Amygdala (tissue), 56 donors: Measurements from ENCODE around the gene COX6A1.
A peak's percentile ranks its signal among the peaks of the same experiment; 100 is the strongest.

Source experiments
- DNase-seq, 56 donors: peaks; one replicate each; lab custom pipeline; 2025; lab: John Stamatoyannopoulos, UW

Gene COX6A1

DNA sequence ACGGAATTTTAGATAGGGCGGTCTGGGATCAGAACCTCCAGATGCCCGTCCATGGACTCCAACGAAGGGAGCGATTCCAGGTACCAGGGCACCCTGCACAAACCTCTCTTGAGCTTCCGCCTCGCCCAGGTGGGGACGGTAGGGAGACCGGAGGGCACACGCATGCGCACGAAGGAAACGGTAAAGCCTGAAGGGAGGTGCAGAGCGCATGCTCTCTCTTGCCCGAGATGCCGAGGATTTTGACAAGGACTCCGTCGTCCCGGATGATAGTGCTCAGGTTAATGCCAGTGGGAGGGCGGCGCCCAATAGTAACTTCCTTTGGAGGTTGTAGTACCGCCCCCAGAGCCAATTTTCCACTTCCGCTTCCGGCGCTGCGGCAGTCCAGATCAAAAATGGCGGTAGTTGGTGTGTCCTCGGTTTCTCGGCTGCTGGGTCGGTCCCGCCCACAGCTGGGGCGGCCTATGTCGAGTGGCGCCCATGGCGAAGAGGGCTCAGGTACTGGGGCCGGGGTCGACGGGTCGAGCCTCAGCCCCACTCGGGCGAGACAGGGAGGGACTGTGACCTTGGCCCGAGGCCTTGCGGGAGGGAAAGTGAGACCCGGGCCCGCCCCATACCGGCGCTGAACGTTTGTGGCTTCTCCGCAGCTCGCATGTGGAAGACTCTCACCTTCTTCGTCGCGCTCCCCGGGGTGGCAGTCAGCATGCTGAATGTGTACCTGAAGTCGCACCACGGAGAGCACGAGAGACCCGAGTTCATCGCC, at the start of gene COX6A1:
Gene COX6A1 (plus strand): TSS at position 379 of the 760 bp plus-strand sequence. CDS start 14 bp downstream, at position 393.
- DNase-seq, result peak; percentile 36 to 96 (median 88)

GRCh38 chr12:120388691-120389481, 49.0 kb upstream of the COX6A1 start:
- DNase-seq, result peak in 30 of 56 donors; percentile 14 to 89 (median 36)

GRCh38 chr12:120390540-120391120, 47.3 kb upstream of the COX6A1 start:
- DNase-seq, result no peak

- peak in 2 of 56 donors; percentile 3 to 23 for DNase-seq
Measured at GRCh38 chr12:120394483-120395367, 43.2 kb upstream of the COX6A1 start.

DNA sequence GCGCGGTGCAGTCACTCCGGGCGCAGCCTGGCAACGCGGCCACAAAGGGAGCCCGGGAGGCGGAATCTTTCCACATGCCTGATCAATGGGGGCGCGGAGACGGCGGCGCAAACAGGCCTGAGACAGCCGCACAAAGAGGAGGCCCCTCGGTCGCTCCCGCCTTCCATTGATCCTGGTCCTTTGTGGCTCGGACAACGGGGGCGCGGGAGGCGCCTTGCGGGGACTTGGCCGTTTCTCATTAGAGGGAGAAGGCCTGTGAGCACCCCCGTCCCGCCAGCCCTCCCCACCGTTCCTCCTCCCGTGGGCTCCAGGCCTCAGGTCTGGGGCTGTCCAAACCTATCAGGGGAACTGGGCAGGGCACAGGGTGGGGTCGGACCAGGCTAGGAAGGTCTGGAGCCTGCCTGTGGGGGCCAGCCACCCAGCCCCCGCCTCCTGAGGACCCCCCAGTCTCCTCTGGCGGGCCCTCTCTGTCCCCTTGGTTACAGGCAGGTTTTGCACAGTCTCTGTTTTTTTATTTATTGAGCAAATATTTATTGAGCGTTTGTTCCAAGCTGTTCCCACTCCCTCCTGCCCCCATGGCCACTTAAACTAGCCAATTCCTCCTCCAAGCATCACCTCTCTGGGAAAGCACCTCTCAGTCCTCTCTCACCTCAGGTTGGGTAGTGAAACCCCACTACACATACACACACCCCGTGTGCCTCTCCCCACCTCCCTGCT, 39.9 kb upstream of the COX6A1 start:
- peak in 37 of 56 donors; percentile 3 to 65 (median 27) for DNase-seq

- no peak for DNase-seq
Measured at GRCh38 chr12:120399531-120399930, 38.4 kb upstream of the COX6A1 start.

DNA sequence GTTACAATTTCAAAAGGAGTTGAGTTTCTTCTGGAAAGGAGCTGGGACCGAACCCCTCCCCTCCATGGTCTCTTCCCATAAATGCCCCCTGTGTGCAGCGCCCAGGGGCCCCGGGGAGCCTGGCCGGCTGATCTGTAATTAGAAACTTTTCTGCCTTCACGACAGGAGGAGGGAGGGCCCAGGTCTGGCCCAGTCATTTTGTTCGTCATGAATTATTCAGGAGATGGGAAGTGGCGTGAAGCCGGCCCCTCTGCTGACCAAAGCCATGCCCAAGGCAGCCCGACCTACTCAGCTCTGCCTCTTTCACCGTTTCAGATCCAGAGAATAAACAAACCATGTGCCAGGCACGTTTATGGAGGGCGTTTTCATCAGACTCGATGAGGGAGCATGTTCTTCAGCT, 35.7 kb upstream of the COX6A1 start:
- peak in 18 of 56 donors; percentile 0 to 45 (median 8) for DNase-seq

DNA sequence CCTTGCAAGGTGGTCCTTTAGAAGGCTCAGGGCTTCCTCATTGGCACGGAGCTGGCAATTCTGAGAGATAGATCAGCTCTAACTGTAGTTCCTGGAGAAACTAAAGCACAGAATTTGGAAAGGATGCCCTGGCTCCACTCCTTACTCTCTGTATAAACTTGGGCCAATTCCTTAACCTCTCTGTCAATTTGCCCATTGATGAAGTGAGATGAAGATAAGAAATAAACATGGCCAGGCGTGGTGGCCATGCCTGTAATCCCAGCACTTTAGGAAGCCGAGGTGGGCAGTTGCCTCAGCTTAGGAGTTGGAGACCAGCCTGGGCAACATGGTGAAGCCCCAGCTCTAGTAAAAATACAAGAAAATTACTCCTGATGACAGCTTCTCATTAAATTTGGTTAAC, 34.0 kb upstream of the COX6A1 start:
- DNase-seq, result no peak

- DNase-seq, result no peak
Measured at GRCh38 chr12:120404271-120404670, 33.6 kb upstream of the COX6A1 start.

DNA sequence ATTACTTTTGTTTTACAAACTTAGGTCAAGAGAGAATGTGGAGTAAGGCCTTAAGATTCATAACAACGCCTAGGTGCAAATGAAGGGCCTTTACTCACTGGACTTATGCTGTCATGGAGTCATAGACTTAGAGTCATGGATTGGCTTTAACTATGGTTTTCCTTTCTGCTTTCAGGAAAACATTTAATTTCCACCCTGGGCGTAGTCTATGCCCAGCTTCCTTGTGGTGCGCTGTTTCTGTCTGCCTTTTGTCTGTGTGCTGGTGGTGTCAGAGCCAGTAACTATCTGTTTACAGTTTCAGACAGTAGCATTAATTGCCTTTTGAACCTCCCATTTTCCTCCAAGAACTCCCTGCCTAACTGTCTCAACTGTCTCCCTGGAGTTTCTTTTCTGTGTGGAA, 31.8 kb upstream of the COX6A1 start:
- no peak for DNase-seq

DNA sequence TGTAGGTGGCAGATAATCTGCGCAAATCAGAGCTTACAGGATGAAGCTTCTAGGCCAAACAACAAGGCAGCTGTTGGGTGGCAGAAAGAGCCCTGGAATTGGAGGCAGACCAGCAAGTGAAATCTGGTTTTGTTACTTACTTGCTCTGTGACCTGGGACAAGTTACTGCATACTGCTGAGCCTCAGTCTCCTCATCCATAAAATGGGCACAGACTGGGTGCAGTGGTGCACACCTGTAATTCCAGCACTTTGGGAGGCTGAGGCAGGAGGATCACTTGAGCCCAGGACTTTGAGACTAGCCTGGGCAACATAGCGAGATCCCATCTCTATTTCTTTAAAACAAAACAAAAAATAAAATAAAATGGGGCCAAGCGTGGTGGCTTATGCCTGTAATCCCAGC, 31.4 kb upstream of the COX6A1 start:
- no peak for DNase-seq

GRCh38 chr12:120408771-120409170, 29.1 kb upstream of the COX6A1 start:
- DNase-seq, result no peak

- DNase-seq, result no peak
Measured at GRCh38 chr12:120412421-120412820, 25.5 kb upstream of the COX6A1 start.

- peak in 41 of 56 donors; percentile 4 to 77 (median 29) for DNase-seq
Measured at GRCh38 chr12:120413901-120414695, 23.8 kb upstream of the COX6A1 start.

DNA sequence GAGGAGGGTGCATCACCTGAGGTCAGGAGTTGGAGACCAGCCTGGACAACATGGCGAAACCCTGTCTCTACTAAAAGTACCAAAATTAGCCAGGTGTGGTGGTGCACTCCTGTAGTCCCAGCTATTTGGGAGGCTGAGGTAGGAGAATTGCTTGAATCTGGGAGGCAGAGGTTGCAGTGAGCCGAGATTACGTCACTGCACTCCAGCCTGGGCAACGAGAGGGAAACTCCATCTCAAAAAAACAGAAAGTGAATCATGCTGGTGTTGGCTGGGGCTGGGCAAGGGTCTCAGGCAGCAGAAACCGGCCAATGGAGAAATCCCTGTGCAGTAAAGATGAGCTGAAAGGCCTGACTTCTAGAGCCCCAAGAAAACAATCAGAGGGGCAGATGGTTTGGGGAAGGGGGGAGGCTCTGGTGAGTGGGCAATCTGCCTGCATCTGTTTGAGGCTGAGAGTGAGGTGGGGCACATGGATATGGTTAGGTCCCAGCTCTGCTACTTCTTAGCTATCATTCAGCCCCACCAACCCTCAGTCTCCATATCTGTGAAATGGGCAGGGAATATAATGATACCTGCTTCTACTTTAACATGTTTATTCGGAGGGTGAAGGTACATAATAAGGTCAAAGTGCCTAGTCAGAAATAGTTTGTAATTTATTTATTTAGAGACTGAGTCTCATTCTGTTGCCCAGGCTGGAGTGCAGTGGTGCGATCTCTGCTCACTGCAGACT, 21.3 kb upstream of the COX6A1 start:
- no peak for DNase-seq

- no peak for DNase-seq
Measured at GRCh38 chr12:120417917-120418580, 19.9 kb upstream of the COX6A1 start.

- no peak for DNase-seq
Measured at GRCh38 chr12:120421701-120422100, 16.2 kb upstream of the COX6A1 start.
